ENCODE results near the gene YBEY. TPM values are rescaled to one million over a fixed set of nuclear protein-coding genes. Genes with fewer than 3 reads are reported as not detected.

YBEY gene
- total and polyA plus RNA-seq, 2 of the 13 experiments (the other 11 are each of a cell fraction or from before 2014, with no cell fraction given), result 6.5 to 8.9 TPM

- DNase-seq (ENCODE audit: low spot score) (no peak), FAIRE-seq (no peak), ATAC-seq (no peak)
- Histone ChIP-seq H3K79me2 (ENCODE audit: insufficient read depth, low read length) (no peaks in the 10 kb centered on the region), H3K36me3 (replicated peaks in 1 of 2; ENCODE audit: control insufficient read depth in 1 of 2, insufficient read depth in 2 of 2, low read length in 2 of 2) (peaks cover 0 to 2% of the 10 kb centered on the region in 2 experiments; a peak in 1 of 5 replicates), H3K4me3 (replicated peaks in 1 of 3; ENCODE audit: insufficient read depth in 1 of 3, low read depth in 2 of 3, low read length in 3 of 3) (no peak overlapping the region), H3K27me3 (ENCODE audit: control insufficient read depth in 1 of 2, insufficient read depth in 2 of 2, low read length in 2 of 2) (no peaks in the 10 kb centered on the region), H2AFZ (ENCODE audit: low read length) (no peak overlapping the region), H3K9ac (ENCODE audit: insufficient read depth, low read depth, low read length) (no peak overlapping the region), H3K4me2 (ENCODE audit: low read depth, low read length) (no peak overlapping the region), H3K4me1 (ENCODE audit: insufficient read depth, low read length) (no peaks in the 10 kb centered on the region), H3K27ac (ENCODE audit: extremely low read length, insufficient read depth, low read length) (no peak overlapping the region), H3K9me3 (ENCODE audit: low read length) (no peaks in the 10 kb centered on the region), H4K20me1 (ENCODE audit: insufficient read depth, low read length) (no peaks in the 10 kb centered on the region)
- TF ChIP-seq ELF3 (CRISPR knock-in tag; IDR thresholded peaks at IDR 0.05) (no peak), MYC (CRISPR knock-in tag; IDR thresholded peaks at IDR 0.05; ENCODE audit: borderline replicate concordance) (no peak), FUBP1 (CRISPR knock-in tag; IDR thresholded peaks at IDR 0.05; ENCODE audit: borderline replicate concordance) (no peak), NRL (CRISPR knock-in tag; IDR thresholded peaks at IDR 0.05; ENCODE audit: borderline replicate concordance) (no peak), HHEX (CRISPR knock-in tag; IDR thresholded peaks at IDR 0.05) (no peak), ZNF430 (CRISPR knock-in tag; IDR thresholded peaks at IDR 0.05) (no peak), SMYD3 (CRISPR knock-in tag; IDR thresholded peaks at IDR 0.05) (no peak), ZNF709 (CRISPR knock-in tag; IDR thresholded peaks at IDR 0.05) (no peak)
- POLR2A ChIA-PET, result no interaction called here
- intact Hi-C loops (cut with micrococcal nuclease; ENCODE audit: unreplicated experiment) (no loop called here), in situ Hi-C loops (cut with HindIII; ENCODE audit: extremely low pct_ligation_motif_present, low pct_unique_long_range_greater_than_20kb) (no loop called here)
- CTCF ChIA-PET (ENCODE audit: low intra/inter-chr PET ratio, low total read pairs), result no interaction called here
- no TSS peak for BruUV-seq (replicated peaks)
Measured at GRCh38 chr21:46311568-46311967, 25.4 kb downstream of the YBEY start.

- FAIRE-seq, result no peak
- H3K36me3 ChIP-seq (replicated peaks in 1 of 2; ENCODE audit: control insufficient read depth in 1 of 2, insufficient read depth in 2 of 2, low read length in 2 of 2), result peaks cover 0 to 2% of the 10 kb centered on the region in 2 experiments; a peak in 1 of 5 replicates
- H4K20me1 ChIP-seq (ENCODE audit: insufficient read depth, low read length), result no peaks in the 10 kb centered on the region
- TF ChIP-seq DR1 (CRISPR knock-in tag; IDR thresholded peaks at IDR 0.05), result no peak
- TF ChIP-seq ZNF674 (CRISPR knock-in tag; IDR thresholded peaks at IDR 0.05; ENCODE audit: low read depth), result no peak
- no peak for TF ChIP-seq CENPBD1 (CRISPR knock-in tag; IDR thresholded peaks at IDR 0.05; ENCODE audit: borderline replicate concordance, low read depth)
- no peak for TF ChIP-seq TAF1 (CRISPR knock-in tag; IDR thresholded peaks at IDR 0.05)
- no peak for TF ChIP-seq UBTF (CRISPR knock-in tag; IDR thresholded peaks at IDR 0.05)
- TF ChIP-seq ZBTB1 (CRISPR knock-in tag; IDR thresholded peaks at IDR 0.05; ENCODE audit: borderline replicate concordance), result no peak
Measured at GRCh38 chr21:46312949-46313348, 26.8 kb downstream of the YBEY start.

More at GRCh38 chr21:46312949-46313348, 26.8 kb downstream of the YBEY start:
- Histone ChIP-seq H2AFZ (ENCODE audit: low read length) (no peak overlapping the region), H3K27ac (ENCODE audit: extremely low read length, insufficient read depth, low read length) (no peak overlapping the region), H3K27me3 (ENCODE audit: control insufficient read depth in 1 of 2, insufficient read depth in 2 of 2, low read length in 2 of 2) (no peaks in the 10 kb centered on the region), H3K79me2 (ENCODE audit: insufficient read depth, low read length) (no peaks in the 10 kb centered on the region), H3K9ac (ENCODE audit: insufficient read depth, low read depth, low read length) (no peak overlapping the region), H3K4me1 (ENCODE audit: insufficient read depth, low read length) (no peaks in the 10 kb centered on the region), H3K4me2 (ENCODE audit: low read depth, low read length) (no peak overlapping the region), H3K9me3 (ENCODE audit: low read length) (no peaks in the 10 kb centered on the region), H3K4me3 (replicated peaks in 1 of 3; ENCODE audit: insufficient read depth in 1 of 3, low read depth in 2 of 3, low read length in 3 of 3) (no peak overlapping the region)
- no TSS peak for BruUV-seq (replicated peaks)
- no peak for ATAC-seq
- intact Hi-C loops (cut with micrococcal nuclease; ENCODE audit: unreplicated experiment), result no loop called here
- in situ Hi-C loops (cut with HindIII; ENCODE audit: extremely low pct_ligation_motif_present, low pct_unique_long_range_greater_than_20kb), result no loop called here
- no peak for DNase-seq (ENCODE audit: low spot score)
- ChIA-PET CTCF (ENCODE audit: low intra/inter-chr PET ratio, low total read pairs) (no interaction called here), POLR2A (no interaction called here)
- 92% methylated on average over 5 of the region's 5 CpGs for whole genome bisulfite sequencing (ENCODE audit: low lambda C conversion rate)
